NCI-H187 (cell line): Measurements from ENCODE around the gene PPP1R9A.

Experiments used
- DNase-seq, 2 experiments: peaks; one replicate each; lab custom pipeline; 2025; lab: John Stamatoyannopoulos, UW

Gene PPP1R9A

GRCh38 chr7:94909179-94909466 is 1.7 kb downstream of the PPP1R9A start:
- DNase-seq, result no peak

- DNase-seq, result no peak
These were observed 4.7 kb downstream of the PPP1R9A start for GRCh38 chr7:94912085-94912484.

- no peak for DNase-seq
These were observed 6.0 kb downstream of the PPP1R9A start for GRCh38 chr7:94913391-94913790.

GRCh38 chr7:94921911-94922310 is 14.5 kb downstream of the PPP1R9A start:
- no peak for DNase-seq

GRCh38 chr7:94922457-94922856 is 15.1 kb downstream of the PPP1R9A start:
- DNase-seq, result no peak

GRCh38 chr7:94923412-94923811 is 16.0 kb downstream of the PPP1R9A start:
- no peak for DNase-seq

GRCh38 chr7:94928168-94928707 is 20.8 kb downstream of the PPP1R9A start:
- DNase-seq, result no peak

GRCh38 chr7:94933256-94933990 is 26.0 kb downstream of the PPP1R9A start:
- no peak for DNase-seq

GRCh38 chr7:94939395-94939794 is 32.0 kb downstream of the PPP1R9A start:
- no peak for DNase-seq

GRCh38 chr7:94940241-94940640 is 32.8 kb downstream of the PPP1R9A start:
- no peak for DNase-seq

GRCh38 chr7:94941844-94942632 is 34.6 kb downstream of the PPP1R9A start:
- no peak for DNase-seq

GRCh38 chr7:94943134-94943533 is 35.7 kb downstream of the PPP1R9A start:
- no peak for DNase-seq

- no peak for DNase-seq
These were observed 42.1 kb downstream of the PPP1R9A start for GRCh38 chr7:94949532-94949931.

GRCh38 chr7:94955807-94956206 is 48.4 kb downstream of the PPP1R9A start:
- DNase-seq, result no peak

GRCh38 chr7:94957061-94957460 is 49.7 kb downstream of the PPP1R9A start:
- DNase-seq, result no peak

GRCh38 chr7:94962661-94963060 is 55.3 kb downstream of the PPP1R9A start:
- no peak for DNase-seq

- no peak for DNase-seq
These were observed 62.2 kb downstream of the PPP1R9A start for GRCh38 chr7:94969434-94970084.

GRCh38 chr7:94970085-94970576 is 62.7 kb downstream of the PPP1R9A start:
- DNase-seq, result no peak

- DNase-seq, result no peak
These were observed 63.9 kb downstream of the PPP1R9A start for GRCh38 chr7:94971051-94971867.

- no peak for DNase-seq
These were observed 64.9 kb downstream of the PPP1R9A start for GRCh38 chr7:94972296-94972695.

GRCh38 chr7:94973844-94974243 is 66.5 kb downstream of the PPP1R9A start:
- no peak for DNase-seq

GRCh38 chr7:94974423-94974822 is 67.0 kb downstream of the PPP1R9A start:
- DNase-seq, result no peak
